Muscle layer of colon (tissue), 2 donors: ENCODE measurements around the gene SLX4IP.

ENCODE experiments used
- H3K27ac ChIP-seq: one replicate; pipeline ENCODE4 v1.7.0; 2013; ENCODE audit warnings: low read depth, mild to moderate bottlenecking, low read length, moderate library complexity
- H3K27me3 ChIP-seq, 2 donors: one replicate each; pipeline ENCODE4 v1.7.0; 2013; ENCODE audit warnings: low read length in 2 of 2, mild to moderate bottlenecking in 2 of 2; ENCODE audit not compliant: insufficient read depth in 2 of 2, control insufficient read depth in 1 of 2
- H3K36me3 ChIP-seq: one replicate; pipeline ENCODE4 v1.7.0; 2013; ENCODE audit warnings: mild to moderate bottlenecking, low read length; ENCODE audit not compliant: insufficient read depth
- H3K4me1 ChIP-seq: one replicate; pipeline ENCODE4 v1.7.0; 2013; ENCODE audit warnings: mild to moderate bottlenecking, low read length; ENCODE audit not compliant: insufficient read depth
- H3K4me3 ChIP-seq, 2 donors: one replicate each; pipeline ENCODE4 v1.7.0; 2013; ENCODE audit warnings: low read length in 2 of 2, low read depth in 1 of 2, mild to moderate bottlenecking in 1 of 2, moderate library complexity in 1 of 2
- H3K9ac ChIP-seq: one replicate; pipeline ENCODE4 v1.7.0; 2013; ENCODE audit warnings: low read length
- H3K9me3 ChIP-seq: one replicate; pipeline ENCODE4 v1.7.0; 2013; ENCODE audit warnings: mild to moderate bottlenecking, low read length
- donor health status: abdominal sarcoma.
- donor health status: Adenocarcinoma of cecum.

Gene SLX4IP

DNA sequence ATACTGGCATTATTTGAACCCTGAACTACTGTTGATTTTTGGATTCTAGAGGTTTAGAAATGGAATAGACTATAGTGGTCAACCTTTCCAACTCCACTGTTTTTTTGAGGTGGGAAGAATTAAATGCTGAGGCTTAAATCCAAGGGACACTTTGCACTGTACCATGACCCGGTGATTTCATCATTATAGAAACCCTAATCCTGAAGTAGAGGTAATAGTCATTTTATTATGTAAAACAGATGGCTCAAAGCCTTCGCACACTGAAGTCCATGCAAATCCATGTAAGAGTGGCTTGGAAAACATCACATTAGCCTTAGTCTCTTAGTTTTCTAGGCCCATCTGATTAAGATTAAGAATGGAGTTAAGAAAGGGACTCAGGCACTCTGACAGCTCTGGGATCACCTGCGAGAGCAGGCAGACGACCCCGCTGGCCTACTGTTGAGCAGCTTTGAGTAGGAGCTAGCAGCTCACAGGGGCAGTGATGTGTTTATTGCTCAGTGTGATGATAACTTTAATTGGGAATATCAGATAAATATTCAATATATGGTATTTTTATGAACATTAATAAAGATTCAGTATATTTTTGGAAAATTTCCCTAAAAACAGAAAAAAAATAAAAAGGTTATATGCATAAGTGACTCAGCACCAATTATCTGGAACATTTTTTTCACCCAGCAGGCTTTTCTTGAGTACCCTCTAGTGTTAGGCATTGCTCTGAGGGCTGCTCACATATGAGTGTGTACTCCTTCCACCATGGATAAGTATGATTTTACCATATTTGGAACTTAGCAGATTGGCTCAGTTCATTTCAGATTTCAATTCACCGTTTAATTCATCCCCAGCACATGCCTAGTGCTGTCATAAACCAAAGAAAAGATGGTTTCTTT is 13.4 kb downstream of the SLX4IP start:
- H3K4me3 ChIP-seq: no peak overlapping the region
- no peak overlapping the region for H3K27ac ChIP-seq
- H3K9me3 ChIP-seq: no peaks in the 10 kb centered on the region
- no peaks in the 10 kb centered on the region for H3K4me1 ChIP-seq
- no peaks in the 10 kb centered on the region for H3K27me3 ChIP-seq
- no peaks in the 10 kb centered on the region for H3K36me3 ChIP-seq
- H3K9ac ChIP-seq: no peak overlapping the region

- Histone ChIP-seq H3K36me3 (no peaks in the 10 kb centered on the region), H3K4me3 (no peak overlapping the region), H3K27me3 (no peaks in the 10 kb centered on the region), H3K9me3 (no peaks in the 10 kb centered on the region), H3K9ac (no peak overlapping the region), H3K4me1 (no peaks in the 10 kb centered on the region), H3K27ac (no peak overlapping the region)
Observed at GRCh38 chr20:10449270-10449669, 14.2 kb downstream of the SLX4IP start.

DNA sequence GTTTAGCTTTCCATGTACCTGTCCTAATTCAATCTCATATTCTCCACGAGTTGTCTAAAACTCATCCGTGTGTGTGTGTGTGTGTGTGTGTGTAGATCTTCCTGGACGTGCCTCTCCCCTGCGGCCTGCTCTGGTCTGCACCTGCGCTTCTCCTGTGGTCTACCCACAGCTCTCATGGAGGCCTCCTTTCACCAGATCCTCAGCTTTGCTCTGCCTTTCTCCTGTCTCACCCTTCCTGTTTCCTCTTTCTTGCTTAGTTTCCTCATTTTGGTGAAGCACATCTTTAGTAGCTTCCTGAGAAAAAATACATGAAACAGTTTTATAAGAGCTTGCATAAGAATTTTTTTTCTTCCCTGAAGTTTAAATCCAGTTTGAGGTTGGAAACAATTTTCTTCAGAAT is 18.1 kb downstream of the SLX4IP start:
- Histone ChIP-seq H3K27me3 (no peaks in the 10 kb centered on the region), H3K27ac (no peak overlapping the region), H3K9me3 (no peaks in the 10 kb centered on the region), H3K9ac (no peak overlapping the region), H3K4me3 (no peak overlapping the region), H3K36me3 (no peaks in the 10 kb centered on the region), H3K4me1 (no peaks in the 10 kb centered on the region)

GRCh38 chr20:10454151-10454750 is 19.1 kb downstream of the SLX4IP start:
- H3K4me1 ChIP-seq: no peaks in the 10 kb centered on the region
- H3K9ac ChIP-seq: no peak overlapping the region
- H3K27me3 ChIP-seq: no peaks in the 10 kb centered on the region
- H3K36me3 ChIP-seq: no peaks in the 10 kb centered on the region
- H3K27ac ChIP-seq: no peak overlapping the region
- H3K9me3 ChIP-seq: no peaks in the 10 kb centered on the region
- H3K4me3 ChIP-seq: no peak overlapping the region

DNA sequence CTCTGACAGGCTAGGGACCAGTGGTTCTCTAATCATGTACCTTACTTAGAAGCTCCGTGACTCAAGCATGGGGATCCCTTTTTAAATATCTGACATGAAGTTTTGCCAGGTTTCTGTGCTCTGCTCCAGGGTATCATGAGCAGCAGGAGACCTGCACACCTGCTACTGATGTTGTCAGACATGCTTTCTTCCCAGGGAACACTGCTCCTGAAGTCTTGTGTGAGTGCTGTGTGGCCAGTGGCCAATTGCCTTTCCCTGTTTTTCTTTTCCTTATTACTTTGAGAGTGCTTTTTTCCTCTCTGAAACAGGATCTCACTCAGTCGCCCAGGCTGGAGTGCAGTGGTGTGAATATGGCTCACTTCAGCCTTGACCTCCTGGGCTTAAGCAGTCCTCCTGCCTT is 26.4 kb downstream of the SLX4IP start:
- H3K4me3 ChIP-seq: no peak overlapping the region
- H3K9ac ChIP-seq: no peak overlapping the region
- peaks cover 3% of the 10 kb centered on the region for H3K4me1 ChIP-seq
- no peaks in the 10 kb centered on the region for H3K9me3 ChIP-seq
- H3K36me3 ChIP-seq: no peaks in the 10 kb centered on the region
- H3K27ac ChIP-seq: no peak overlapping the region
- no peaks in the 10 kb centered on the region for H3K27me3 ChIP-seq

DNA sequence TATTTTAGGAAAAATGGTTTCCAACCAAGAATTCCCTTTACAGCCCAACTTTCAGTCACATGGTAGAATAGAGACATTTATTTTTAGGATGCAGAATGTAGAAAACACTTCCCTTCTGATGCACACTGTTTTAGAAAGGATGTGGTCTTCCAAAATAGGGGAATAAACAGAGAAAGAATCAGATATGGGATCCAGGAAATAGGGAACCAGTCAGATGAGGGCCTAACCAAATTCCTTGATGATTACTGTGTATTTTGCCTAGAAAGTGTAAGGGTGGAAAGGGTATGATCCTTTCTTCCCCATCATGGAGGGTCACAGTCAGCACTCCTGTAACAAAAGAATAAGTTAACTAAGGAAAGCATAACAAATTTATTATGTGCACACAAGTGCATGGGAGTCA is 27.4 kb downstream of the SLX4IP start:
- H3K4me1 ChIP-seq: peaks cover 11% of the 10 kb centered on the region
- H3K4me3 ChIP-seq: no peak overlapping the region
- no peak overlapping the region for H3K9ac ChIP-seq
- no peaks in the 10 kb centered on the region for H3K27me3 ChIP-seq
- H3K36me3 ChIP-seq: no peaks in the 10 kb centered on the region
- no peak overlapping the region for H3K27ac ChIP-seq
- H3K9me3 ChIP-seq: no peaks in the 10 kb centered on the region

- H3K4me3 ChIP-seq: no peak overlapping the region
- no peaks in the 10 kb centered on the region for H3K36me3 ChIP-seq
- H3K9me3 ChIP-seq: no peaks in the 10 kb centered on the region
- no peak overlapping the region for H3K9ac ChIP-seq
- H3K4me1 ChIP-seq: peaks cover 20% of the 10 kb centered on the region
- H3K27ac ChIP-seq: no peak overlapping the region
- H3K27me3 ChIP-seq: no peaks in the 10 kb centered on the region
Observed at GRCh38 chr20:10463622-10464021, 28.5 kb downstream of the SLX4IP start.

DNA sequence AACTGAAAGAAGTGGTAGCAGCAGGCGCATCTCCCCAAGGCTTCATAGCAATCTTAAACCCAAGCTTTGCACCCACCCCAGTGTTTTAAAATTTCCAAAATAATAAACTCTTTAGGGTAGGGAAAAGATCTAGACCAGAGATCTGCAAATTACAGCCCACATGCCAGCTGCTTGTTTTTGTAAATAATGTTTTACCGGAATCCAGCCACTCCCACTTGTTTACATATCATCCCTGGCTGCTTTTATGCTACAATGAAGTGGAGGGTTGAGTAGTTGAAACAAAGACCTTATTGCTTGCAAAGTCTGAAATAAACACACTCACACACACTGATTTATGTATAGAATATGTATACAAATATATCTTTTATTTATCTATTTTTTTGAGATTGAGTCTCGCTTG is 30.0 kb downstream of the SLX4IP start:
- Histone ChIP-seq H3K9ac (no peak overlapping the region), H3K36me3 (no peaks in the 10 kb centered on the region), H3K27me3 (no peaks in the 10 kb centered on the region), H3K27ac (no peak overlapping the region), H3K4me1 (peaks cover 28% of the 10 kb centered on the region), H3K4me3 (no peak overlapping the region), H3K9me3 (no peaks in the 10 kb centered on the region)

GRCh38 chr20:10466325-10466724 is 31.2 kb downstream of the SLX4IP start:
- Histone ChIP-seq H3K36me3 (no peaks in the 10 kb centered on the region), H3K27ac (no peak overlapping the region), H3K9ac (no peak overlapping the region), H3K4me3 (no peak overlapping the region), H3K27me3 (no peaks in the 10 kb centered on the region), H3K4me1 (peaks cover 29% of the 10 kb centered on the region), H3K9me3 (no peaks in the 10 kb centered on the region)

DNA sequence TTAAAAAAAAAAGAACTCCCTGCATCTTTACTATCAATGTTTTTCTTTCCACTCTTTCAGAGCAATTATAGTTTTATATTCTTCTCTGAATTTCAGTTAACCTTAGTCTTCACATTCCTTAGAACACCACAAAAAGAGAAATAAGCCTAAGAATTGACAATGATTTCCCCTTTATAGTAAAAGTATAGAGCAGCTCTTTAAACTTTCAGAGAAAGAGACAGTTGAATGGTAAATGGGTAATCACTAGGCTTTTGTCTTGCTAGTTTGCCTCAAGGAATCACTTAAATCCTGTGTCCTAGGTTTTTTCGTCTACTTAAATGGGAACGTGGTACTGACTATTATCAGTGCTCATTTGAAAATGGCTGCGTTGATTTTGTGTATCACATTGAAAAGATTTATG is 31.8 kb downstream of the SLX4IP start:
- H3K9ac ChIP-seq: no peak overlapping the region
- no peaks in the 10 kb centered on the region for H3K9me3 ChIP-seq
- peaks cover 29% of the 10 kb centered on the region for H3K4me1 ChIP-seq
- no peaks in the 10 kb centered on the region for H3K36me3 ChIP-seq
- no peak overlapping the region for H3K4me3 ChIP-seq
- H3K27ac ChIP-seq: no peak overlapping the region
- H3K27me3 ChIP-seq: no peaks in the 10 kb centered on the region

DNA sequence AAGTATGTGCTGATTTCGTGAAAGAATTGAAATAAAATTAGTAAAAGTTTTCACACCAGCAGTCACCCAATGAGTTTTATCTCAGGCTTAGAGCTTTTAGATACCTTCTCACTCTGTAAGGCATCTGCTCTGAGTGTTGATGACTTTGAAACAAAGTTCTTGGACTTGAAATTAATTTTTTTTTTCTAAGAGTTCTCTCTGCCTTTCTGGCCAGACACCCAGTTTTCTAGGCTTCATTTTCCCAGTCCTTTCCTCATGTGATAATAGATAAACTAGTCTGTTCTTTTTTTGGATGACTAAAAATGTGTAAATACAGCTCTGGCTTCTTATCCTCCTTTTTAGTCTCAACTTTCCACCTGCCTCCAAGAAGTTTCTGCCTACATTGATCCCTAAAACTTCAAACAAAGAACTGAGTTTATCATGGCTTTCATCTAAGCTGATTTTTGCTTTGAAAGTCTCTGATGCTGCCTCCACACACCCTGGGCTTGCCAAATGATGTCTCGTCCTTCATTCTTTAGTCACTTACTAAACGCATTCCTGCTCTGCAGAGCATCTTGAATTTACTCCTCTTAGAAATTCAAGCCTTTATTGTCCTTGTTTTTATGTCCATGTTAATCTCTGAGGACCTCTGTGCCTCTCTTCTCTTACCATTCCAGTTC is 32.7 kb downstream of the SLX4IP start:
- Histone ChIP-seq H3K27me3 (no peaks in the 10 kb centered on the region), H3K36me3 (no peaks in the 10 kb centered on the region), H3K4me3 (no peak overlapping the region), H3K9ac (no peak overlapping the region), H3K9me3 (no peaks in the 10 kb centered on the region), H3K27ac (peak overlapping the region; percentile 0), H3K4me1 (peaks cover 32% of the 10 kb centered on the region)
